HG02759 (cell line): ENCODE results near the gene LTA.

Experiments
- ATAC-seq: cut with Tn5 transposase; IDR thresholded peaks from one replicate; pipeline ENCODE4 v1.9.1; 2021; ENCODE audit warnings: mild to moderate bottlenecking, moderate library complexity; ENCODE audit not compliant: unreplicated experiment

Gene LTA

DNA sequence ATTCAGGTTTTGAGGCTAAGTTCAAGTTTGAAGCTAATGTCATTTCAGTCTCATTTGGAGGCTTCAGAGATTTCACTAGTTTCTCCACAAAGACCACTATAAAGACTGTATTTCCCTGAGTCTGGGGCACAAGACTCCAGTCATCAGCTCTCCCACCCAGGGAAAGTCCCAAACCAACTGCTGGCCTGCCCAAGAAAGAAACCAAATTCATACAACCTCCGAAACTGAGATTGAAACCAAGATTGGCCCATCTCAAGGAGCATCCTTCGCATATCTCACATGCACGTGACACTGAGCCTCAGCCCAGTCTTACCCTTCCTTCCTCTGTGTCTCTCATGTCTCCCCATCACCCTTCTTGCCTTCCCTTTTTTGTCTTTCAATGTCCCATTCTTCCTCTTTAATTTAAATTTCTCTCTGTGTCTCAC lies 3.5 kb upstream of the LTA start:
- peak; percentile 73 for ATAC-seq

DNA sequence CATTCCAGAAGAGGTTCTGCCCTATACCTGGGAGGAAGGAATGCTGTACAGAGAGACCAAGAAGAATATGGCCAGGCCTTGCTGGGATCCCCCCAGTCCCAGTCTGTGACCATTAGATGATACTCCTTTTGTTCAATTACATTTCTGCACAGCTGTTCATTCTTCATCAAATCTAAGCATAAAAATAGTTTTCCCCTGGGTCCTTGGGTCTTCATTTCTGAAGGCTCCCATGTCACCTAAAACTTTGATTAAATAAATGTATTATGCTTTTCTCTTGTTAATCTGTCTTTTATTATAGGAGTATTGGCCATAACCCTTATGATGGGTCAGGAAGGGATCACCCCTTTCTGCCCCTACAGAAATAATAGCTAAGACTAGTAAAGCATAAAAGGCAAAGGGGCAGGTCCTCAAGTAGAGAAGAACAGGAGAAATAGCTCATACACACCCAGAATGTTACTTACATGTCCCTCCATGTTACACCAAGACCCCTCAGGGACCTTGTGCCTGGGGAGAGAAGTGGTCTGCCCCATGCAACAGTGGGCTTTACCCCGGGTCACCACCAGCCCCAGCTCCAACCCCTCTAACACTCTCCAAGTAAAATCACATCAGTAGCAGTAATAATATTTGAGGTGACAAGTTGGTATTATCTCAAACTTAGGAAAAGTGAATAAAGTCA lies 2.1 kb upstream of the LTA start:
- ATAC-seq, result no peak

DNA sequence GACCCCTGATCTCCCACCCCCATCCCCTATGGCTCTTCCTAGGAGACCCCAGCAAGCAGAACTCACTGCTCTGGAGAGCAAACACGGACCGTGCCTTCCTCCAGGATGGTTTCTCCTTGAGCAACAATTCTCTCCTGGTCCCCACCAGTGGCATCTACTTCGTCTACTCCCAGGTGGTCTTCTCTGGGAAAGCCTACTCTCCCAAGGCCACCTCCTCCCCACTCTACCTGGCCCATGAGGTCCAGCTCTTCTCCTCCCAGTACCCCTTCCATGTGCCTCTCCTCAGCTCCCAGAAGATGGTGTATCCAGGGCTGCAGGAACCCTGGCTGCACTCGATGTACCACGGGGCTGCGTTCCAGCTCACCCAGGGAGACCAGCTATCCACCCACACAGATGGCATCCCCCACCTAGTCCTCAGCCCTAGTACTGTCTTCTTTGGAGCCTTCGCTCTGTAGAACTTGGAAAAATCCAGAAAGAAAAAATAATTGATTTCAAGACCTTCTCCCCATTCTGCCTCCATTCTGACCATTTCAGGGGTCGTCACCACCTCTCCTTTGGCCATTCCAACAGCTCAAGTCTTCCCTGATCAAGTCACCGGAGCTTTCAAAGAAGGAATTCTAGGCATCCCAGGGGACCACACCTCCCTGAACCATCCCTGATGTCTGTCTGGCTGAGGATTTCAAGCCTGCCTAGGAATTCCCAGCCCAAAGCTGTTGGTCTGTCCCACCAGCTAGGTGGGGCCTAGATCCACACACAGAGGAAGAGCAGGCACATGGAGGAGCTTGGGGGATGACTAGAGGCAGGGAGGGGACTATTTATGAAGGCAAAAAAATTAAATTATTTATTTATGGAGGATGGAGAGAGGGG lies 1.4 kb downstream of the LTA start:
- no peak for ATAC-seq

DNA sequence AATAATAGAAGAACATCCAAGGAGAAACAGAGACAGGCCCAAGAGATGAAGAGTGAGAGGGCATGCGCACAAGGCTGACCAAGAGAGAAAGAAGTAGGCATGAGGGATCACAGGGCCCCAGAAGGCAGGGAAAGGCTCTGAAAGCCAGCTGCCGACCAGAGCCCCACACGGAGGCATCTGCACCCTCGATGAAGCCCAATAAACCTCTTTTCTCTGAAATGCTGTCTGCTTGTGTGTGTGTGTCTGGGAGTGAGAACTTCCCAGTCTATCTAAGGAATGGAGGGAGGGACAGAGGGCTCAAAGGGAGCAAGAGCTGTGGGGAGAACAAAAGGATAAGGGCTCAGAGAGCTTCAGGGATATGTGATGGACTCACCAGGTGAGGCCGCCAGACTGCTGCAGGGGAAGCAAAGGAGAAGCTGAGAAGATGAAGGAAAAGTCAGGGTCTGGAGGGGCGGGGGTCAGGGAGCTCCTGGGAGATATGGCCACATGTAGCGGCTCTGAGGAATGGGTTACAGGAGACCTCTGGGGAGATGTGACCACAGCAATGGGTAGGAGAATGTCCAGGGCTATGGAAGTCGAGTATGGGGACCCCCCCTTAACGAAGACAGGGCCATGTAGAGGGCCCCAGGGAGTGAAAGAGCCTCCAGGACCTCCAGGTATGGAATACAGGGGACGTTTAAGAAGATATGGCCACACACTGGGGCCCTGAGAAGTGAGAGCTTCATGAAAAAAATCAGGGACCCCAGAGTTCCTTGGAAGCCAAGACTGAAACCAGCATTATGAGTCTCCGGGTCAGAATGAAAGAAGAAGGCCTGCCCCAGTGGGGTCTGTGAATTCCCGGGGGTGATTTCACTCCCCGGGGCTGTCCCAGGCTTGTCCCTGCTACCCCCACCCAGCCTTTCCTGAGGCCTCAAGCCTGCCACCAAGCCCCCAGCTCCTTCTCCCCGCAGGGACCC lies 2.3 kb downstream of the LTA start:
- no peak for ATAC-seq

DNA sequence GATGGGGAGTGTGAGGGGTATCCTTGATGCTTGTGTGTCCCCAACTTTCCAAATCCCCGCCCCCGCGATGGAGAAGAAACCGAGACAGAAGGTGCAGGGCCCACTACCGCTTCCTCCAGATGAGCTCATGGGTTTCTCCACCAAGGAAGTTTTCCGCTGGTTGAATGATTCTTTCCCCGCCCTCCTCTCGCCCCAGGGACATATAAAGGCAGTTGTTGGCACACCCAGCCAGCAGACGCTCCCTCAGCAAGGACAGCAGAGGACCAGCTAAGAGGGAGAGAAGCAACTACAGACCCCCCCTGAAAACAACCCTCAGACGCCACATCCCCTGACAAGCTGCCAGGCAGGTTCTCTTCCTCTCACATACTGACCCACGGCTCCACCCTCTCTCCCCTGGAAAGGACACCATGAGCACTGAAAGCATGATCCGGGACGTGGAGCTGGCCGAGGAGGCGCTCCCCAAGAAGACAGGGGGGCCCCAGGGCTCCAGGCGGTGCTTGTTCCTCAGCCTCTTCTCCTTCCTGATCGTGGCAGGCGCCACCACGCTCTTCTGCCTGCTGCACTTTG lies 3.3 kb downstream of the LTA start, which contains the start of gene TNF:
Gene TNF (plus strand): TSS at position 231 of the 567 bp plus-strand sequence. CDS start 177 bp downstream, at position 408.
- no peak for ATAC-seq

DNA sequence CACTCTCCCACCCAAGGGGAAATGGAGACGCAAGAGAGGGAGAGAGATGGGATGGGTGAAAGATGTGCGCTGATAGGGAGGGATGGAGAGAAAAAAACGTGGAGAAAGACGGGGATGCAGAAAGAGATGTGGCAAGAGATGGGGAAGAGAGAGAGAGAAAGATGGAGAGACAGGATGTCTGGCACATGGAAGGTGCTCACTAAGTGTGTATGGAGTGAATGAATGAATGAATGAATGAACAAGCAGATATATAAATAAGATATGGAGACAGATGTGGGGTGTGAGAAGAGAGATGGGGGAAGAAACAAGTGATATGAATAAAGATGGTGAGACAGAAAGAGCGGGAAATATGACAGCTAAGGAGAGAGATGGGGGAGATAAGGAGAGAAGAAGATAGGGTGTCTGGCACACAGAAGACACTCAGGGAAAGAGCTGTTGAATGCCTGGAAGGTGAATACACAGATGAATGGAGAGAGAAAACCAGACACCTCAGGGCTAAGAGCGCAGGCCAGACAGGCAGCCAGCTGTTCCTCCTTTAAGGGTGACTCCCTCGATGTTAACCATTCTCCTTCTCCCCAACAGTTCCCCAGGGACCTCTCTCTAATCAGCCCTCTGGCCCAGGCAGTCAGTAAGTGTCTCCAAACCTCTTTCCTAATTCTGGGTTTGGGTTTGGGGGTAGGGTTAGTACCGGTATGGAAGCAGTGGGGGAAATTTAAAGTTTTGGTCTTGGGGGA lies 4.0 kb downstream of the LTA start:
- no peak for ATAC-seq

- ATAC-seq, result no peak
Measured at GRCh38 chr6:31576897-31577578, 4.9 kb downstream of the LTA start.

GRCh38 chr6:31577579-31577966 lies 5.5 kb downstream of the LTA start:
- ATAC-seq, result no peak

DNA sequence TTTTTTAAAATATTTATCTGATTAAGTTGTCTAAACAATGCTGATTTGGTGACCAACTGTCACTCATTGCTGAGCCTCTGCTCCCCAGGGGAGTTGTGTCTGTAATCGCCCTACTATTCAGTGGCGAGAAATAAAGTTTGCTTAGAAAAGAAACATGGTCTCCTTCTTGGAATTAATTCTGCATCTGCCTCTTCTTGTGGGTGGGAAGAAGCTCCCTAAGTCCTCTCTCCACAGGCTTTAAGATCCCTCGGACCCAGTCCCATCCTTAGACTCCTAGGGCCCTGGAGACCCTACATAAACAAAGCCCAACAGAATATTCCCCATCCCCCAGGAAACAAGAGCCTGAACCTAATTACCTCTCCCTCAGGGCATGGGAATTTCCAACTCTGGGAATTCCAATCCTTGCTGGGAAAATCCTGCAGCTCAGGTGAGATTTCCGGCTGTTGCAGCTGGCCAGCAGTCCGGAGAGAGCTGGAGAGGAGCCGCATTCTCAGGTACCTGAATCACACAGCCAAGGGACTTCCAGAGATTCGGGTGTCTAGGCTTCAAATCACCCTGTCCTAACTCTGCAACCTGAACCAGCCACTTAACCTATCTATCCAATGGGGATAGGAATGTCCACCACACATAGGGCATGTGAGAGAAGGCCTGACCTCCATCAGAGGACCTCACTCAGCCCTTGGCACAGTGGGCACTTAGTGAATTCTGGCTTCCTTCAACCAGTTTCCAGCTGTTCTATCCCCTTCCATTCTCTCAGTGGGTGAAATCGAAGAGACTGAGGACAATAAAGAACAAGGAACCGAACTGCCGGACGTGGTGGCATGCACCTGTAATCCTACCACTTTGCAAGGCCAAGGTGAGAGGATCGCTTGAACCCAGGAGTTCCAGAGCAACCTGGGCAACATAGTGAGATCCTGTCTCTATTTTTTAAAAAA lies 6.4 kb downstream of the LTA start:
- ATAC-seq, result no peak

DNA sequence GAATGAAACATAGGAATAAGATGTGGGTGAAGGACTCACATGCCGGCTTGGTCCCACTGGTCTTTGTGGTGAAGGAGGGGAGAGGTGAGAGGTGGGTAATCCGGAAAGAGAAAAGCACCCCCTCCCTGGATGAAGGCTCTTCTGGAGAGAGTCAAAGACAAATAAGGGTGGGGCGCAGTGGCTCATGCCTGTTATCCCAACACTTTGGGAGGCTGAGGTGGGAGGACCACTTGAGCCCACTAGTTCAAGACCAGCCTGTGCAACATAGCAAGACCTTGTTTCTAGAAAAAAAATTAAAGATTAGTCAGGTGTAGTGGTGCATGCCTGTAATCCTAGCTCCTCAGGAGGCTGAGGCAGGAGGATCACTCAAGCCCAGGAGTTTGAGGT lies 7.0 kb downstream of the LTA start:
- ATAC-seq, result no peak

- no peak for ATAC-seq
Measured at GRCh38 chr6:31579546-31580437, 7.7 kb downstream of the LTA start.

- no peak for ATAC-seq
Measured at GRCh38 chr6:31580438-31580740, 8.3 kb downstream of the LTA start.

DNA sequence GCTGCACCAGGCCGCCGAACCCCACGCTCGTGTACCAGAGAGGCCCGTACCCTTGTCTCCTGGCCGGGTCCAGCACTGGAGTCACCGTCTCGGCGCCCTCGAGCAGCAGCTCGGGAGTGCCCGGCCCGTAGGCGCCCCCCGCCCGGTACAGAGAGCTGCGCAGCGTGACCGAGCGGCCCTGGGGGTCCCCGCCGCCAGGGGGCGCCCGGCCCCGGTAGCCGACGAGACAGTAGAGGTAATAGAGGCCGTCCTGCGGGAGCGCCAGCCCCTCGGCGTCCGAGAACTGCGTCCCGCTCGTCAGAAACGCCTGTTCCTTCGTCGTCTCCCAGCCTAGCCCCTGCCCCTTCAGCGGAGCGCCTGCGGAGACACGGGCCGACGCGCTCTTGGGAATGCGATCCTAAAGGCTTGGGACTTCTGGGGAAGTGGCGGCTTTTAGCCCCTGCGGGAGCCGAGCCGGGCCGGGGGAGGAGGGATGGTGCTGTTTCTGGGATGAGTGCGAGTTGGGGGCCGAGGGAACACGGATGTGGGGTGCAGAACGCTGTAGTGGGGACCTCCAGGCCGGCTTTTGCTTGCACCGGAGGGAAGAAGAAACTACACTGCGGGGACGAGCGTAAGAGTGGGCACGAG lies 8.8 kb downstream of the LTA start:
- ATAC-seq, result peak; percentile 73

- ATAC-seq, result no peak
Measured at GRCh38 chr6:31581434-31582229, 9.5 kb downstream of the LTA start.

DNA sequence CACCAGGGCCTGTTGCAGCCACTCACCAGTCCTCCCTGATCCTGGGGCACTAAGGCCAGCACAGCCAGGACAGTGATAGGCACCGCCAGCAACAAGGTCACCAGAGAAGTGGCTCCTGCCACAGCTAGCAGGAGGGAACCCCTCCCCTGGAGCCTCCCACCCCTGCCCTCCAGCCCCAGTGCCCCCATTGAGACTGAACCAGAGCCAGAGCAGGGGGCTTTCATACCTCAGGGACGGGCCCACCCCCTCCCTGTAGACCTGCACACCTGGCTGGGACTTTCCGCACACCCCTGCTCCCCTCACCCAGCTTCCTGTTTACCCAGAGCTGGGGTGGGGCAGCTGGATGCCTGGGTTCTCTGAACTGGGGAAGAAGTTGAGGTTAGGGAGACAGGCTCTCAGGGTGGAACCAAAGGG lies 10.1 kb downstream of the LTA start, which contains the start of gene LTB:
Gene LTB (minus strand): TSS at position 195 of the 414 bp plus-strand sequence. CDS start 7 bp downstream, at position 188.
- ATAC-seq, result no peak

DNA sequence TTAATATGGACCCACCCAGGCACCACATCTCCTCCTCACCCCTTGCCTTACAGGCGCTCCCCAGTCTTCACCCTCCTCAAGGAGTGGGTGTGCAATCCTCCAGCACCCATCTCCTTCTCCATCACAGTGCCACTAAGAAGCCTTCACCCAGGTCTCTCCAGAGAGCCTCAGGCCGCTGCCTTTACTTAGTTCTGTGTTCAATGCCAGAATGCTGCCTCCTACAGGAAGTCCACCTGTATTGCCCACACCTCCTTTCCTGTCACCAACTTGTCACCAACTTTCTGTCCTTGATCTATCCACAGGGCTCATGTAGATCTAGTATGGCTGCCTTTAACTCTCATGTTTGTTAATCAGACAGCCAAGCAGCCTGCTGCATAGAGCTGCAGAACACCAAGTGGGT lies 13.4 kb downstream of the LTA start:
- no peak for ATAC-seq
